Measurements from ENCODE around the gene VPS13A.
A peak's percentile ranks its signal among the peaks of the same experiment; 100 is the strongest.
"Not testable (repeated sequence)": the region's sequence is repeated elsewhere in the genome, so short reads cannot be mapped to it uniquely, and the experiment has no call there.

VPS13A gene

GRCh38 chr9:77305622-77306400 is 128.5 kb downstream of the VPS13A start:
- no peak for DNase-seq

- DNase-seq = no peak
Measured at GRCh38 chr9:77307166-77307565, 129.8 kb downstream of the VPS13A start.

GRCh38 chr9:77316058-77316457 is 138.7 kb downstream of the VPS13A start:
- DNase-seq = no peak

- no peak for DNase-seq
Measured at GRCh38 chr9:77325058-77325457, 147.7 kb downstream of the VPS13A start.

- no peak for DNase-seq
Measured at GRCh38 chr9:77328102-77328501, 150.8 kb downstream of the VPS13A start.

GRCh38 chr9:77370064-77370463 is 192.7 kb downstream of the VPS13A start:
- DNase-seq = no peak

- no peak for DNase-seq
Measured at GRCh38 chr9:77374266-77374665, 196.9 kb downstream of the VPS13A start.

GRCh38 chr9:77375956-77376532 is 198.7 kb downstream of the VPS13A start:
- DNase-seq = no peak

- peak in 1 of 5 experiments; percentile 6 for DNase-seq
Measured at GRCh38 chr9:77384406-77384805, 207.1 kb downstream of the VPS13A start.

GRCh38 chr9:77386187-77386586 is 208.9 kb downstream of the VPS13A start:
- no peak for DNase-seq

GRCh38 chr9:77391834-77392233 is 214.5 kb downstream of the VPS13A start:
- no peak for DNase-seq

- DNase-seq = no peak
Measured at GRCh38 chr9:77392328-77392727, 215.0 kb downstream of the VPS13A start.

GRCh38 chr9:77398581-77398980 is 221.2 kb downstream of the VPS13A start:
- DNase-seq = not testable (repeated sequence)

- DNase-seq = no peak
Measured at GRCh38 chr9:77399964-77400363, 222.6 kb downstream of the VPS13A start.

- no peak for DNase-seq
Measured at GRCh38 chr9:77402286-77402685, 225.0 kb downstream of the VPS13A start.

- DNase-seq = no peak
Measured at GRCh38 chr9:77403239-77403638, 225.9 kb downstream of the VPS13A start.

GRCh38 chr9:77408521-77408920 is 231.2 kb downstream of the VPS13A start:
- DNase-seq = not testable (repeated sequence)

GRCh38 chr9:77417566-77417965 is 240.2 kb downstream of the VPS13A start:
- DNase-seq = no peak

GRCh38 chr9:77418226-77418625 is 240.9 kb downstream of the VPS13A start:
- no peak for DNase-seq

GRCh38 chr9:77420641-77421040 is 243.3 kb downstream of the VPS13A start:
- DNase-seq = no peak

GRCh38 chr9:77421506-77422265 is 244.4 kb downstream of the VPS13A start:
- no peak for DNase-seq

GRCh38 chr9:77422969-77423368 is 245.6 kb downstream of the VPS13A start:
- no peak for DNase-seq

- DNase-seq = no peak
Measured at GRCh38 chr9:77423841-77424240, 246.5 kb downstream of the VPS13A start.

GRCh38 chr9:77424993-77425392 is 247.7 kb downstream of the VPS13A start:
- DNase-seq = no peak
